ENCODE measurements around the gene BCORL1. TPM values are rescaled to one million over a fixed set of nuclear protein-coding genes. Genes with fewer than 3 reads are reported as not detected.

Gene BCORL1
- total RNA-seq, 2 donors from 2014 or later = 8.5 to 22.3 TPM

DNA sequence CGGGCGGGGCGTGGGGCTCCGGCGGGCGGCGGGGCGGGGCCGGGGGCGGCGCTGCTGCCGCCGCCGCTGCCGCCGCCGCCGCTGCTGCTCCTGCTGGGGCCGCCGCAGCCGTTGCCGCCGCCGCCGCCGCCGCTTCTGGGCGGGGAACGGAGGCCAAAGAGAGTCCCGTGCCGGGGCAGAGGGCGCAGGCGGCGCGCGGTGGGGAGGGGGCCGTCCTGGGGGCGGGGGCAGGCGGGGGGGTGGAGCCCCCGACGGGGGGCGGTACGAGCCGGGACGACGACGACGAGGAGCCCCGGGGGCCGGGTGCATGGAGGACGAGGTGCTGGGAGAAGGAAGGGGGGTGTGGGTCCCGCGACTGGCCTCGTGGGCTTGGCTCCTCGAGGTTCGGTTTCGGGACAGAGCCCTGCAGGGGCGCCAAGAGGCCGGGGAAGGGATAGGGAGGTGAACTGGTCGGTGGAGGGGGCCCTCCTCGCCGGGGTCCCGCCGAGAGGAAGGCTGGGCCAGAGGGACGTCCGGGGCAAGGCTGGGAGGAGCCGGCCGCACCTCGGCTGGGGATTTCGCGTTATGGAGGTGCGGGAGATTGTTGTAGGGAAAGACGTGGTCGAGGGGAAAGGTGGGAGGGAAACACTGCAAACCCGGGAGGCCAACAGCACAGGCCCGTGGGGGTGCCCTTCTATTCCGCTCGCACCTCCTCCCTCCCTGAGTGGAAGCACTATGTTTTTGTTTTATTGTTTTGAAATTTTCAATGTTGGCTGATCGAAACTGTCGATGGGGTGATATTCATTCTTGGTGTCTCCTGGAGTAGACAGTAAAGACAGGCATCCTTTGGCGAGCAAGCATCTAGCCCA, 1.9 kb downstream of the BCORL1 start:
- Histone ChIP-seq H3K9me3 (no peaks in the 10 kb centered on the region), H3K4me3 (no peak overlapping the region), H3K27ac (peak overlapping the region in 1 of 2 donors; percentile 21), H3K4me1 (ENCODE audit: control insufficient read depth in 1 of 2, low read depth in 2 of 2) (no peaks in the 10 kb centered on the region), H3K36me3 (no peaks in the 10 kb centered on the region), H3K27me3 (replicated peaks; ENCODE audit: insufficient read depth) (no peaks in the 10 kb centered on the region)
- TF ChIP-seq, protein P1, sequence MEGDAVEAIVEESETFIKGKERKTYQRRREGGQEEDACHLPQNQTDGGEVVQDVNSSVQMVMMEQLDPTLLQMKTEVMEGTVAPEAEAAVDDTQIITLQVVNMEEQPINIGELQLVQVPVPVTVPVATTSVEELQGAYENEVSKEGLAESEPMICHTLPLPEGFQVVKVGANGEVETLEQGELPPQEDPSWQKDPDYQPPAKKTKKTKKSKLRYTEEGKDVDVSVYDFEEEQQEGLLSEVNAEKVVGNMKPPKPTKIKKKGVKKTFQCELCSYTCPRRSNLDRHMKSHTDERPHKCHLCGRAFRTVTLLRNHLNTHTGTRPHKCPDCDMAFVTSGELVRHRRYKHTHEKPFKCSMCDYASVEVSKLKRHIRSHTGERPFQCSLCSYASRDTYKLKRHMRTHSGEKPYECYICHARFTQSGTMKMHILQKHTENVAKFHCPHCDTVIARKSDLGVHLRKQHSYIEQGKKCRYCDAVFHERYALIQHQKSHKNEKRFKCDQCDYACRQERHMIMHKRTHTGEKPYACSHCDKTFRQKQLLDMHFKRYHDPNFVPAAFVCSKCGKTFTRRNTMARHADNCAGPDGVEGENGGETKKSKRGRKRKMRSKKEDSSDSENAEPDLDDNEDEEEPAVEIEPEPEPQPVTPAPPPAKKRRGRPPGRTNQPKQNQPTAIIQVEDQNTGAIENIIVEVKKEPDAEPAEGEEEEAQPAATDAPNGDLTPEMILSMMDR (IDR thresholded peaks at IDR 0.05) = no peak
- DNase-seq (ENCODE audit: low spot score) (no peak), ATAC-seq (ENCODE audit: insufficient number of reproducible peaks, low FRiP score, low read depth) (no peak)

DNA sequence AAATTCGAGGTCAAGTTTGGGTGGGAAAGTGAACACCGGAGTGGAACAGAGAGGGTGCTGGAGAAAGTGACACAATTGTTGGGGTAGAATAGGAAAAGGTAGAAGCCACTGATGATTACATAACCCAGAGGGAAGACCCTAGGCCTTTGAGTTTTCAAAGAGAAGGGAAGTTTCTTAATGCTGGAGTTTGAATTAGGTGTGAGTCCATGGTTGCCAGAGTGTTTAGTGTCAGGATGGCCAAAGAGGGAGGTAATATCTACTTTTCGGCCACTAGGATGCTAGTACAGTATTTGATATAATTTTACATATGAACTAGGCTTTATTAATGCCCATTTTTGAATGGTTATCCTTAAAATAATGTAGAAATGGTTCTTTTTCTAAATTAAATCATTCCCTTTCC, 5.4 kb downstream of the BCORL1 start:
- Histone ChIP-seq H3K4me3 (no peak overlapping the region), H3K9me3 (no peaks in the 10 kb centered on the region), H3K36me3 (no peaks in the 10 kb centered on the region), H3K4me1 (ENCODE audit: control insufficient read depth in 1 of 2, low read depth in 2 of 2) (no peaks in the 10 kb centered on the region), H3K27ac (peak overlapping the region; percentile 43 to 57), H3K27me3 (replicated peaks; ENCODE audit: insufficient read depth) (no peaks in the 10 kb centered on the region)
- DNase-seq (ENCODE audit: low spot score) (no peak), ATAC-seq (ENCODE audit: insufficient number of reproducible peaks, low FRiP score, low read depth) (no peak)
- TF ChIP-seq, protein P1 (IDR thresholded peaks at IDR 0.05) = no peak

DNA sequence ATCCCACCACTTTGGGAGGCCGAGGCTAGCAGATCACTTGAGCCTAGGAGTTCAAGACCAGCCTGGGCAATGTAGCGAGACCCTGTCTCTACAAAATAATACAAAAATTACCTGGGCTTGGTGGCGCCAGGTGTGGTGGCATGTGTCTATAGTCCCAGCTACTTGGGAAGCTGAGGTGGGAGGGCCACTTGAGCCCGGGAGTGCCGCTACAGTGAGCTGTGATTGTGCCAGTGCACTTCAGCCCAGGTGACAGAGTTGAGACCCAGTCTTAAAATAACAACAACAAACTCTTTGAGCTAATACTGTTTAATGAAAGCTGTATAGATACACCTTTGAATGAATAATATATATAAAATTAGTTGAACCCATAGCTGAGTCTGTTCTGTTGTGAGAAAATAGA, 9.7 kb downstream of the BCORL1 start:
- H3K4me1 ChIP-seq (ENCODE audit: control insufficient read depth in 1 of 2, low read depth in 2 of 2) = peaks cover 0 to 11% of the 10 kb centered on the region in 2 donors
- DNase-seq (ENCODE audit: low spot score) = no peak

DNA sequence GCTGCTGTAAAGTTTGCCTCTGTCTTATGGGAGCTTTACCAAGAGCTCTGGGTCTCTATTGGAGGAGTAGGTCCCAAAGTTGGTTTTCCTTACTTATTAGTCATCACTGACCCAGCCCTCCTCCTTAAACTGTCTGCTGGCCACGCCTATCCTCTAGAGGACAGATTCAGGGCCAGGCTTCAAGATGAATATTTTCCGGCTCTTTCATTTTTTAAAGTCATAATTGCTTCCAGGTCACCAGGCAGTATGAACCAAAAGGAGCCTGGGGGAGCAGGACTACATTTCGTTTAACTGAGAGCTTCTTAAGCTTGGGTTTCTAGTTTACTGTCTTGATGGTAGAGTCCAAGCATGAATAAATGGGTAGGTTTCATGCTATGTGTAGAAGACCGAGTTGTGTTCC, 13.7 kb downstream of the BCORL1 start:
- Histone ChIP-seq H3K27me3 (replicated peaks; ENCODE audit: insufficient read depth) (no peaks in the 10 kb centered on the region), H3K4me1 (ENCODE audit: control insufficient read depth in 1 of 2, low read depth in 2 of 2) (peaks cover 0 to 11% of the 10 kb centered on the region in 2 donors), H3K36me3 (no peaks in the 10 kb centered on the region), H3K27ac (no peak overlapping the region), H3K4me3 (no peak overlapping the region), H3K9me3 (no peaks in the 10 kb centered on the region)
- peak; percentile 84 for ATAC-seq (ENCODE audit: insufficient number of reproducible peaks, low FRiP score, low read depth)
- TF ChIP-seq, protein P1 (IDR thresholded peaks at IDR 0.05) = no peak
- DNase-seq (ENCODE audit: low spot score) = no peak

More for the DNA sequence above, 9.7 kb downstream of the BCORL1 start:
- ATAC-seq (ENCODE audit: insufficient number of reproducible peaks, low FRiP score, low read depth) = no peak
- no peak overlapping the region for H3K4me3 ChIP-seq
- no peaks in the 10 kb centered on the region for H3K27me3 ChIP-seq (replicated peaks; ENCODE audit: insufficient read depth)
- no peaks in the 10 kb centered on the region for H3K9me3 ChIP-seq
- H3K36me3 ChIP-seq = no peaks in the 10 kb centered on the region
- H3K27ac ChIP-seq = no peak overlapping the region
- TF ChIP-seq, protein P1 (IDR thresholded peaks at IDR 0.05) = no peak

DNA sequence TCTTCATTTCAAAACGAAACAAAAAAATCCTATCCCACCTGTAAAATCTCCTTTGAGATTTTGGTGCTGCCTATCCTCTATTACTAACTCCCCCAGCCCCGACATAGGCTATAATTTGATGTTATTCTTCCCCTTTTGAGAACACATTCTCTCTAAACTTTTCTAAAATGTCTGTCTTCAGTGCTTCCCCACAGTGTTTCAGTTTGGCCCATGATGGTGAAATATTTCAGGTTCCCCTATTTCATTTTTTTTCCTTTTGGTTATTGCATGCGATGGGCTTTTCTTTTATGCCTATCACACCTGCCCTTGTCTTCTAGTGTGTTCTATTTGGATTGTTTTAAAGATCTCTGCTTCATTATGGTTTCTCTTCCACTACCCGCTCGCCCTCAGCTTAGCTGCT, 14.7 kb downstream of the BCORL1 start:
- H3K27ac ChIP-seq = no peak overlapping the region
- no peak for DNase-seq (ENCODE audit: low spot score)
- H3K4me3 ChIP-seq = no peak overlapping the region
- no peaks in the 10 kb centered on the region for H3K27me3 ChIP-seq (replicated peaks; ENCODE audit: insufficient read depth)
- TF ChIP-seq, protein P1 (IDR thresholded peaks at IDR 0.05) = no peak
- no peaks in the 10 kb centered on the region for H3K36me3 ChIP-seq
- ATAC-seq (ENCODE audit: insufficient number of reproducible peaks, low FRiP score, low read depth) = no peak
- H3K9me3 ChIP-seq = no peaks in the 10 kb centered on the region
- H3K4me1 ChIP-seq (ENCODE audit: control insufficient read depth in 1 of 2, low read depth in 2 of 2) = peaks cover 0 to 11% of the 10 kb centered on the region in 2 donors
